ENCODE results near the gene ASAP2. TPM values are rescaled to one million over a fixed set of nuclear protein-coding genes. Genes with fewer than 3 reads are reported as not detected.
"Not testable (repeated sequence)": the region's sequence is repeated elsewhere in the genome, so short reads cannot be mapped to it uniquely, and the experiment has no call there.

Gene ASAP2
- polyA plus RNA-seq, 4 donors = 50.3 to 63.5 (median 58.3) TPM

DNA sequence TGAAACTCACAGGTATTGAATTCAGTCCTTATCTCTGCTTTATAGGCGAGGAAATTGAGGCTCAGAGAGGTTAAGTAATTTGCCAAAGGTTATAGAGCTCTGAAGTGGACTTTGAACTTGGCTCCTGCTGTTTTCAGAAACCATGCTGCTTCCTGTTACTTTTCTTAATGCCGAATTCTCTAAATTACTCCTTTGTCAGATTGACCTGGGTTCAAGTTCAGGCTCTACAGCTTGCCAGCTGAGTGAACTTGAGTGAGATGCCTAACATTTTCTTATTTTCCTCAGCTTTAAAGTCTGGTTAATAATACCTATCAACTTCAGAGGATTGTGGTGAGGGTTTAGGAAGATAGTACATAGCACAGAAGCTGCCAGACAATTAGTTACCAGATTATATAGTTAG lies 3.4 kb downstream of the ASAP2 start:
- no peak for DNase-seq (ENCODE audit: low read depth in 4 of 4, low spot score in 3 of 4)

DNA sequence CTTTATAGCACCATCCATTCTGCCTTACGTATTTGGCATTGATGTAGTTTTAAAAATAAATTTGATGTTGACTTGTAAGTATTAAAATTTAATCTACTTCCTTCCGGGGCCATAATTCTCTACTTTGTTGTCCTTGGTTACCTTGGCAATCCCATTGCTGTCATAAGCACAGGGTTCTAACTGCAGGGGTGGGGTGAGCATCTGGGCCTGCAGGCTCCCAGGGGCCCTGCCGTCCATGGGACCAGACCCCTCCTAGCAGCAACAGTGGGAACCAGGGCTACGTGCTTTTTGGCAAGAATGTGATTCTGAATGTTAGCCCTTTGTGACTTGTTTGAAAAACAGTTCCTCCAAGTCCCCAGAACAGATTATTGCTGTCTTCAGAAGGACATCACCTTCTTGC lies 4.9 kb downstream of the ASAP2 start:
- no peak for DNase-seq (ENCODE audit: low read depth in 4 of 4, low spot score in 3 of 4)

- no peak for DNase-seq (ENCODE audit: low read depth in 4 of 4, low spot score in 3 of 4)
Measured at GRCh38 chr2:9212010-9212635, 5.5 kb downstream of the ASAP2 start.

- no peak for DNase-seq (ENCODE audit: low read depth in 4 of 4, low spot score in 3 of 4)
Measured at GRCh38 chr2:9212661-9213411, 6.2 kb downstream of the ASAP2 start.

DNA sequence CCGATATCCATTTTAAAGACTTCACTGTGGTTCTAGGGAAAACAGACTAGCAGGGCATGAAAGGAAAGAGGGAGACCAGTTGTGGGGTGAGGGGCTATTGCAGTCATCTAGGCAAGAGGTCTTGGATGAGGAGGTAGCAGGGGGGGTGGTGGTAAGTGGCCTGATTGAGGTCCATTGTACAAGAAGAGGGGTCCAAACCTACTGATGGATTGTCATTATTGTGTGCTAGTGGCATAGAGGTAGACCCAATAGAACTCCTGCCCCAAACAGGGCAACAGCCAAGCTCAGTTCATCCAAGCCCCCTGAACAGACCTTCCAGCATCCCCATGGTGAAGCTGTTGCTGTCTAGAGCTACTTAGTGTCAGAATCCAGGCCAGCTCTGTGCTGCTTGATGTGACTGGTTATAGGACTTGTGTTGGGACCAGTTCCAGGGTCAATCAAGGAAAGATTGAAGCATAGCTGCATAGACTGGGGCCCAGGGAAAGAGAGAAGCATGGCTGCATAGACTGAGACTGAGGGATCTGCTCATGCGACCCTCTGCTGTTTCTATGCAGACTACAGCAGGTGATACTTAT lies 7.0 kb downstream of the ASAP2 start:
- no peak for DNase-seq (ENCODE audit: low read depth in 4 of 4, low spot score in 3 of 4)

GRCh38 chr2:9214873-9215272 lies 8.3 kb downstream of the ASAP2 start:
- no peak for DNase-seq (ENCODE audit: low read depth in 4 of 4, low spot score in 3 of 4)

- no peak for DNase-seq (ENCODE audit: low read depth in 4 of 4, low spot score in 3 of 4)
Measured at GRCh38 chr2:9215680-9216079, 9.1 kb downstream of the ASAP2 start.

DNA sequence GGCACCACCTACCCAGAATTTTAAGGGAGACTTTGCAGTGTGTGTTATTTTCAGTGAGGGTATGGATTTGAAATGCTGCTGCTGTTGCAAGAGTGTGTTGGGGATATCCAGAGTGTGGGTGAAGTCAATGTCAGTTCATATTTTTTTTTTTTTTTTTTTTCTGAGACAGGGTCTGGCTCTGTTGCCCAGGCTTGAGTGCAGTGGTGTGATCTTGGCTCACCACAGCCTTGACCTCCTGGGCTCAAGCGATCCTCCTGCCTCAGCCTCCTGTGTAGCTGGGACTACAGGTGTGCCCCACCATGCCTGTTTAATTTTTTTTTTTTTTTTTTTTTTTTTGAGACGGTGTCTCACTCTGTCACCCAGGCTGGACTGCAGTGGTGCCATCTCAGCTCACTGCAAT lies 9.5 kb downstream of the ASAP2 start:
- DNase-seq (ENCODE audit: low read depth in 4 of 4, low spot score in 3 of 4) = not testable (repeated sequence)

GRCh38 chr2:9217838-9218770 lies 11.5 kb downstream of the ASAP2 start:
- no peak for DNase-seq (ENCODE audit: low read depth in 4 of 4, low spot score in 3 of 4)

- DNase-seq (ENCODE audit: low read depth in 4 of 4, low spot score in 3 of 4) = no peak
Measured at GRCh38 chr2:9219027-9219445, 12.4 kb downstream of the ASAP2 start.

- DNase-seq (ENCODE audit: low read depth in 4 of 4, low spot score in 3 of 4) = no peak
Measured at GRCh38 chr2:9220201-9220600, 13.6 kb downstream of the ASAP2 start.

DNA sequence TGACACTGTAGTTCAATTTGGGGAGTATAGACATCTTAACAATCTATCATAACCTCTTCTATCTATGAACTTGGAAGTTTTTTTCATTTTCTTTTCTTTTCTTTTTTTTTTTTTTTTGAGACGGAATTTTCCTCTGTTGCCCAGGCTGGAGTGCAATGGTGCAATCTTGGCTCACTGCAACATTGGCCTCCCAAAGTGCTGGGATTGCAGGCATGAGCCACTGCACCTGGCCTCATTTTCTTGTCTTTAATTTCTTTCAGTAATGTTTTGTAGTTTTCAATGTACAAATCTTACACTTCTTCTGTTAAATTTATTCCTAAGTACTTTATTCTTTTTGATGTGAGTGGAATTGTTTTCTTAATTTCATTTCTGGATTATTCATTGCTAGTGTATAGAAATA lies 14.6 kb downstream of the ASAP2 start:
- DNase-seq (ENCODE audit: low read depth in 4 of 4, low spot score in 3 of 4) = no peak

GRCh38 chr2:9222239-9222892 lies 15.8 kb downstream of the ASAP2 start:
- DNase-seq (ENCODE audit: low read depth in 4 of 4, low spot score in 3 of 4) = no peak

- DNase-seq (ENCODE audit: low read depth in 4 of 4, low spot score in 3 of 4) = no peak
Measured at GRCh38 chr2:9222893-9223287, 16.3 kb downstream of the ASAP2 start.

DNA sequence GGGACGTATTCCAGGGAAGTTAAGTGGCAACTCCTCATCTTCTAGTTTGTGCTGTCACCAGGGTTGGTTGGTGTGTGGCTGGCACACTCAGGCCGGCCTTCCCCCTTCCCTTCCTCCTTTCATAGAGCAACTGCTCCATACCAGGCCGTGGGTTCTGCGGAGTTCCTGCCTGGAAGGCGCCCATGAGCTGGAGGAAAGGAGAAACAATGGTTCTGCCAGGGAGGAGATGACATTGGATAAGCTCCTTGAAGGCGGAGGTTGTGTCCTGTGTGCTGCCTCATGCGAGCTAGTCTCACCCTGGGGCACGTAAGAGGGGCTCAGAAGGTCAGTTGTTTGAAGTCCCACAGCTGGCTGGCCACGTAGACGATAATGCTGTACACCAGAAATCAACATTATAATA lies 19.2 kb downstream of the ASAP2 start:
- no peak for DNase-seq (ENCODE audit: low read depth in 4 of 4, low spot score in 3 of 4)

DNA sequence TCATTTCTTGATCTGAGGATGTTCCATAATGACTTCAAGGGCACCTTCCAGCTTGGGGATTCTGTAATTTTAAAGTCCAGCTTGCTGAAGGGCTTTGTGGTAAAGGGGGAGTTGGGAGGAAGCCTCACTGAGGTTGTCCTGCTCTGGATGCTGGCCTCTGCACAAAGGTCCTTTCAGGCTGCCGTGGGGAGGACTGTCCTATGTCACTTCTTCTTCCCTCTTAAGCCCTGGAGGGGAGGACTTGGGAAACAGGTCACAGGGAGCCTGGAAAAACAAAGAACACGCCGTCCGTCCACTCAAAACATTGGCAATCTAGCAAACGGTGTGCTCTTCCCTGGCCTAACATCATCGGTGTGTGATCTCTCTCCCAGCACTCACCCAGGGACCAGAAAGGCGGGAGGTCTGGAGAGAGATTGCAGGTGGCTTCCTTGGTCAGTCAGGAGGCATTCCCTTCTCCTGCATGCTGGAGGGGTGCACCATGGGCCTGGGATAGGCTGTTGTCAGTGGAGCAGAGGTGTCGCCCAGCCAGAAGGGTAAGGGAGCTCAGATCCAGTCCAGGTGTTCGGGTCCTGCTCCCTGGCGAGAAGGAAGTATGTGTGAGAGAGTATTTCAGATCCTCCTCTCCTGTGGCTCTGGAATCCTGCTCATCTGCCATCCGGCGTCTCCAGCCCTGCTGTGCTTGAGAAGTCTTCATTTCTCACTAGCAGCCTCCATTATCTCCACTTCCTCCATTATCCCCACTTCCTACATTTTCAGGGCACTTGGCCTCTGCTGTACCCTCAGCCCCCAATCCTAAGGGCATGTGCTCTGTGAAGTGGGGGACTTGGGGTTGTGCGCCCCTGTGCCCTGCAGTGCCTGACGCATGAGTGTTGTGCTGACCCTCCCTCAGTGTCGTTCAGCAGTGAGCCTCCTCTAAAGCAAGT lies 20.1 kb downstream of the ASAP2 start:
- DNase-seq (ENCODE audit: low read depth in 4 of 4, low spot score in 3 of 4) = no peak

DNA sequence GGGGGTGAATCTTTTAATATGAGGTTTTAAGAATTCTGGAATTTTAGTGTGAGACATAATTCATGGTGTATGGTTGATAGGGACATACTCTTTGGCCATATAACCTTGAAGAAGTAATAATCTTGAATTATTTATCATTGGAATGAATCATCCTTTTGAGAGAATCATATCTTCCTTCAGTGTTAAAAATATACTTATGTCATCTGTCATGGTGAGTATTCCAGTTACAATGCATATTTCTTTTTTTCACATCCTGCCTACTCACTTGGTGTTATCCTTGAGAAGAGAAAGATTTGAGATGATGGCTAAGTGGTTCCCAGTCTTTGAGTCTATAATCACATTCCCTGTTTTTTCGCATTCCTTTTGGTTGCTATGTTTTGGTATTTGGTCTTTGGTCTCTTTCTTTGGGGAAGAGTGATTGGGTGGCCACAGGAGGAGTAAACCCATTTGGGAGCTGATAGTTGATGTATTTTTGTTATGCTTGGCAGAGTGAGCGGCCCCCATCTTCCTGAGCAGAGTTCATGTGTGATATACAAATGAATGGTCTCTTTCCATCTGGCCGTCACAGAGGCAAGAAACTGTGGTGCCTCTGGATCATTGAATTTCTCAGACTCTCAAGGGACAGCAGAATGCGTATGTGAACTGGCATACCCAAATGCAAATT lies 21.6 kb downstream of the ASAP2 start:
- DNase-seq (ENCODE audit: low read depth in 4 of 4, low spot score in 3 of 4) = no peak

GRCh38 chr2:9228781-9229469 lies 22.3 kb downstream of the ASAP2 start:
- DNase-seq (ENCODE audit: low read depth in 4 of 4, low spot score in 3 of 4) = no peak
